Astrocyte of the spinal cord (primary cell): Measurements from ENCODE around the gene ZNF654.

ENCODE experiments used
- DNase-seq: peaks from one replicate; pipeline ENCODE4 v3.0.0; 2011; ENCODE audit warnings: low read depth, low spot score
- H3K4me3 ChIP-seq: 2 replicates; pipeline ENCODE4 v1.5.1; 2011; ENCODE audit warnings: low read depth, mild to moderate bottlenecking, low read length, moderate library complexity
- CTCF ChIP-seq: IDR thresholded peaks from 2 replicates; pipeline ENCODE4 v1.5.1; 2012; ENCODE audit warnings: low read depth, mild to moderate bottlenecking, low read length, inconsistent platforms
- in situ Hi-C: cut with HindIII; loops from 2 replicates; pipeline ENCODE4 v1.10.0; 2017; ENCODE audit warnings: low sequenced_read_pairs

Gene ZNF654

GRCh38 chr3:88038566-88038965, 20.5 kb upstream of the ZNF654 start:
- in situ Hi-C loops = no loop called here
- peak; percentile 26 for DNase-seq
- TF ChIP-seq CTCF = no peak
- no peak overlapping the region for H3K4me3 ChIP-seq

GRCh38 chr3:88040529-88040928, 18.5 kb upstream of the ZNF654 start:
- in situ Hi-C loops = no loop called here
- DNase-seq = no peak
- H3K4me3 ChIP-seq = no peak overlapping the region
- no peak for TF ChIP-seq CTCF

- H3K4me3 ChIP-seq = no peak overlapping the region
- in situ Hi-C loops = no loop called here
- no peak for TF ChIP-seq CTCF
- DNase-seq = no peak
Measured at GRCh38 chr3:88041005-88041404, 18.1 kb upstream of the ZNF654 start.

- no peak overlapping the region for H3K4me3 ChIP-seq
- in situ Hi-C loops = no loop called here
Measured at GRCh38 chr3:88044411-88044810, 14.6 kb upstream of the ZNF654 start.

GRCh38 chr3:88046766-88047165, 12.3 kb upstream of the ZNF654 start:
- no peak overlapping the region for H3K4me3 ChIP-seq
- TF ChIP-seq CTCF = no peak
- no peak for DNase-seq
- in situ Hi-C loops = no loop called here

More at GRCh38 chr3:88044411-88044810, 14.6 kb upstream of the ZNF654 start:
- DNase-seq = no peak
- TF ChIP-seq CTCF = no peak

- H3K4me3 ChIP-seq = peak overlapping the region; percentile 66
- TF ChIP-seq CTCF = peak; percentile 38
- in situ Hi-C loops = no loop called here
- peak; percentile 50 for DNase-seq
Measured at GRCh38 chr3:88057630-88058305, 1.3 kb upstream of the ZNF654 start.

- TF ChIP-seq CTCF = no peak
- no peak for DNase-seq
- H3K4me3 ChIP-seq = peak overlapping the region; percentile 66
- in situ Hi-C loops = no loop called here
Measured at GRCh38 chr3:88058306-88058580, 812 bp upstream of the ZNF654 start.
